Activated CD8-positive, alpha-beta memory T cell treated with anti-CD3 and anti-CD28 coated beads for 48 hours (primary cell): ENCODE measurements around the gene POLR2E.
"Not testable (repeated sequence)": the region's sequence is repeated elsewhere in the genome, so short reads cannot be mapped to it uniquely, and the experiment has no call there.

Experiments used
- DNase-seq, 3 experiments: peaks; one replicate each; pipeline ENCODE4 v3.0.0-alpha.2; 2020; ENCODE audit warnings: low read depth in 2 of 3, low spot score in 2 of 3

POLR2E gene

DNA sequence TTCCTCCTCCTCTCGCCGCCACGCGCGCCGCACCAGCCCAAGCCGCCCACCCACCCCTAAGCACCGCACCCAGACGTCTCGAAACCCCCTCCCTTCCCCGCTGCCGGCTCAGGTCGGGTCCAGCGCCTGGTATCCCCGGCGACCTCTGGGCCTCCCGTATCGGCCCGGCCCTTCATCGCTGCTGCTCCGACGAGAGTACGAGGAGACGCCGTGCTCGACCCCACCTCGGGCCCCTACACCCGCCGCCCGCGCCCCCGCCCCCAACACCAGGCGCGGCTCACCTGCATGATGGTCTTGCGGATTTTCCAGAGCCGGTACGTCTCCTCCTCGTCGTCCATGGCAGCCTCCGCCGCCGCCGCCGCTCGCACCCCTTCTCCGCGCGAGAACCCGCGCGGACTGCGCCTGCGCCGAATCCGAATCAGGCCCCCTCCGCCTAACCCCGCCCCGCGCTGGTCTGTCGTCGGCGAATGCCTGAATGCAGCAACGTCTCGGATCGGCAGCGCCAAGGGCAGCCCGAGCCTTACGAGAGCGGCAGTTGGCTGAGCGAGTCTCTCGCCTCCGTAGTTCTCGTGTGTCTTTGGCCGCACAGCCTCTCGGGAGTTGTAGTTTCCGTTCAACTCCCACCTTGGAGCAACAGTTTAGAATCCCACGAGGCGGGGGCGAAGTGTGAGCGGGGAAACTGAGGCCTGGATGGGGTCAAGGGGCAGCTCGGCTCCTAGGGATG, at the start of gene POLR2E:
Gene POLR2E (minus strand): TSS at position 398 of the 724 bp plus-strand sequence. CDS start 60 bp downstream, at position 338.
- peak; percentile 97 to 99 (median 98) for DNase-seq

DNA sequence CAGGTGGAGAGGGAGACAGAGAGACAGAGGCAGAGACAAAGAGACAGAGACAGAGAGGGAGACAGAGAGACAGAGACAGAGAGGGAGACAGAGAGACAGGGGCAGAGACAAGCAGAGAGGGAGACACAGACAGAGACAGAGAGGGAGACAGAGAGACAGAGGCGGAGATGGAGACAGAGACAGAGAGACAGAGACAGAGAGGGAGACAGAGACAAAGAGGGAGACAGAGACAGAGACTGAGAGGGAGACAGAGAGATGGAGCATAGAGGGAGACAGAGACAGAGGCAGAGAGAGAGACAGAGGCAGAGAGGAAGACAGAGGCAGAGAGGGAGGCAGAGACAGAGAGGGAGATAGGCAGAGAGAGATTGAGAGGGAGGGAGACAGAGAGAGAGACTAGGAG, 49.6 kb upstream of the POLR2E start:
- no peak for DNase-seq

DNA sequence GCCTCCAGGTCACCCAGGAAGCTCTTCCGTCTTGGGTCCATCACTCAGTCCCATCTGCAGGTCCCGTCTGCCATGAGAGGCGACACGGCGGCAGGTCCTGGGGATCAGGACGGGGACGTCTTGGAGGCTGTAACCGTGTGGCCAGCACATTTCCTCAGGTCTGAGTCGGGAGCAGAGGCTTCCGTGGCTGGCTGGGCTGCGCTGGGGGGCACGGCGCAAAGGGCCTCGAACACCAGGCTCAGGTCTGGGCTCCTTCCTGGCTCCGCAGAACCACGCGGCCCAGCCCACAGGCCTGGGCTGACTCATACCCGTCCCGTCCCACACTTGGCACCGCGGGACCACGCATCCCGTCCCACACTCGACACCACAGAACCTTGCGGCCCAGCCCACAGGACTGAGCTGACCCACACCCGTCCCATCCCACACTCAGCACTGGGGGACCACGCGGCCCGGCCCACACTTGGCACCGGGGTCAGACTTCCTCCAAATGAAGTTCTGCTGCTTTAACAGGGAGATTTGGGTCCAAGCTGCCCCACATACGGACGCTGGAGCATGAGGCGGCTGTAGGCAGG, 48.7 kb upstream of the POLR2E start:
- no peak for DNase-seq

DNA sequence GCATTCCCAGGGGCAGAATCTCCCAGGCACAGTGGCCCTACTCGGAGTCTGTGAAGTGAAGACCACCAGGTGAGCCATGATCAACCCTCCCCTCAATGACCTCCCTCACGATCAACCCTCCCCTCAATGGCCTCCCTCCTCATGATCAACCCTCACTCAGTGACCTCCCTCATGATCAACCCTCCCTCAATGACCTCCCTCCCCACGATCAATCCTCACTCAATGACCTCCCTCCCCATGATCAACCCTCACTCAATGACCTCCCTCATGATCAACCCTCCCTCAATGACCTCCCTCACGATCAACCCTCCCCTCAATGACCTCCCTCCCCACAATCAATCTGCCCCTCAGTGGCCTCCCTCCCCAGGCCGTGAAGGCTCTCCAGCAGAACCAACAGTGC, 46.8 kb upstream of the POLR2E start:
- no peak for DNase-seq

DNA sequence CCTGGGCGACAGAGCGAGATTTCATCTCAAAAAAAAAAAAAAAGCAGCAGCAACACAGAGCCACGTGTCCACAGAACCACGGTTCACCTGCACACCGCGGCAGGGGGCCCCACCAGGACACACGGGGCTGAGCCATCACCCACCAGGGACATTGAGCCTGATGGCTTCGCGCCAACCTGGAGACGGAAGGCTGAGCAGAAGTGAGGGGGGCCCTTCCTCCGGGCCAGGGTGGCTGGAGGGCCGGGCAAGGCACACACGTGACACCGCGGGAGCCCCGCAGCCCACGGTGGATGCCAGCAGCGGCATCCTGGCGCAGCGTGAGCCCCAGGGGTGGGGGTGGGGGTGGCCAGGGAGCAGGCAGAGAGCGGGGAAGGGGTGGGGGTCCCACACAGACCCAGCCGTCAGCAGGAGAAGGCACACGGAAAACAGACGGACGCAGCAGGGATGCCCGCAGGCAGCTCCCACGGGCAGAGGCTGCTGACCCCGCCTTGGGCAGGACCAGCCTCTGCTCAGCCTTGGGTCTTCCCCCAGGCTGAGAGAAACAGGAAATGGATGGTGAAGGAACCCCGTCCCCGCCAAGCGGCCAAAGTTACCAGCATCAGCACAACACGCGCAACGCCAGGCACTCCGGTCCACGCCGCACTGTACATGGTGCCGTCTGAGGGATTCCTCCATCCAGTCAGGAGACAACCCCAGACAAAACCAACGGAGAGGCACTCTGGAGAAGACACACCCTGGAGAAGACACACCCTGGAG, 45.3 kb upstream of the POLR2E start:
- DNase-seq, result no peak

DNA sequence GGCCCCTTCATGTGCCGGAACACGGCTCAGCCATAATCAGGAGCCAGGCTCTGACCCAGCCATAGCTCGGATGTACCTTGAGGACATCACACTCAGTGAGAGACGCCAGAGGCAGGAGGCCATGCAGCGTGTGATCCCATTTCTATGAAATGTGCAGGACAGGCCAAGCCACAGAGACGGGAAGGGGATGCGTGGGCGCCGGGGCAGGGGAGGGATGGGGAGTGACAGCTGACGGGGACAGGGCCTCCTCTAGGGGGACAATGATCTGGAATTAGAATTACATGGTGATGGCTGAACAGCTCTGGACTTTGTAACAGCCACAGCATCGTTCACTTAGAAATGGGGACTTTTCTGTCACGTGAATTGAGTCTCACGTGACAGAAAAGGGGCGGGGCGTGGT, 44.0 kb upstream of the POLR2E start:
- no peak for DNase-seq

DNA sequence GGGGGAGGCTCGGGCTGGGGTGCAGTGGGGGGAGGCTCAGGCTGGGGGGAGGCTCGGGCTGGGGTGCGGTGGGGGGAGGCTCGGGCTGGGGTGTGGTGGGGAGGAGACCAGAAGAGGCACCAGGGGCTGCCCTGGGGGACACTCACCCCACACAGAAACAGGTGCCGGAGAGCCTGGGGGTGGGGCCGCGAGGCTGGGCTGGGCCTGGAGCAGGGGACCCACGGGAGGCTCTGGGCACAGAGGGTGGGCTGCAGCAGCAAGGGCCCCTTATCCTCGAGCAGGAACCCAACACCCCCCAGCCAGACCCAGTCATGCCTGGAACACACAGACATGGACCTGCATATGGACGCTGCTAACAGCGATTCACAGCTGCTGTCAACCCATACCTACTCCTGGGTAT, 42.9 kb upstream of the POLR2E start:
- DNase-seq, result no peak

DNA sequence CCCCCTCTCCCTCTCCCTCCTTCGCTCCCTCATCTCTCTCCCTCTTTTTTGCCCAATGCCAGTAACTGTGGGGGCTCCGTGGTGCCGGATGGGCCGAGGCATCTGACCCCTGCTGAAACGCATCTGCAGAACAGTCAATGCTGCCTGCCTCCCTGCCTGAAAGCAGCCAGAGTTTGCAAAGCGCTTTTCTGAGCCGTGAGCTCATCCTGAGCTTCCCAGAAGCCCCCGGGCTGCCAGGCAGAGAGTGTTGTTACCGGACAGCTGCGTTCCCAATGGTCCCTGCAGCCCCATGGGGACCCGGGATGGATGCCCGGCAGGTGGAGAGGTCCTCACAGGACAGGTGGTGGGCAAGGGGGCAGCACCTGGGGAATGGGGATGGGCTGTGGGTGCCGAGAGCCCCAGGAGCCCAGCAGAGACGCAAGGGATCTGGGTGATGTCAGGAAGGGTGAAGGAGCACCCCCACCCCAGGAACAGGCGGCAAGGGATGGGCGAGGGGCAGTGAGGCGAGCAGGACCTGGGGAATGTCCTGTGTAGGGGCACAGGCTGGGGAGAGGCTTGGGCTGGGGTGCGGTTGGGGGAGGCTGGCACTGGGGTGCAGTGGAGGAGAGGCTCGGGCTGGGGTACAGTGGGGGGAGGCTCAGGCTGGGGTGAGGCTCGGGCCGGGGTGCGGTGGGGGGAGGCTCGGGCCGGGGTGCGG, 41.6 kb upstream of the POLR2E start:
- no peak for DNase-seq

DNA sequence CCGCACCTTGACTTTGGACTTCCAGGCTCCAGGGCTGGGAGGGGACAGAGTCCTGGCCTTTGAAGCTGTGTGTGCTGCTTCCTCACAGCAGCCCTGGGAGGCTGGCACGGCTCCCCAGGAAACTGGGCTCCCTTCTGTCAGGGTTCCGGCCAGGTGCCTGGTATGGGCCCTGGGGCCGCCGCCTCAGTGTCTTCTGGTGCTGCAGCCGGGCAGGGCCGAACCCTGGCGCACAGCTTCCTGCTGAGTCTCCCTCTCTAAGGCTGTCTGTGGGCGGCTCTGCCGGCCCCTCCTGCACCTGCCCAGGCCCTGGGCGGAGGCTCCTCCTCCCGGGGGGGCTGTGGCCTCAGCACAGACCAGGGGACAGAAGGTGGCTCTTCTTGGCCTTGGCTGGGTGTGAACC, 41.0 kb upstream of the POLR2E start:
- DNase-seq, result no peak

DNA sequence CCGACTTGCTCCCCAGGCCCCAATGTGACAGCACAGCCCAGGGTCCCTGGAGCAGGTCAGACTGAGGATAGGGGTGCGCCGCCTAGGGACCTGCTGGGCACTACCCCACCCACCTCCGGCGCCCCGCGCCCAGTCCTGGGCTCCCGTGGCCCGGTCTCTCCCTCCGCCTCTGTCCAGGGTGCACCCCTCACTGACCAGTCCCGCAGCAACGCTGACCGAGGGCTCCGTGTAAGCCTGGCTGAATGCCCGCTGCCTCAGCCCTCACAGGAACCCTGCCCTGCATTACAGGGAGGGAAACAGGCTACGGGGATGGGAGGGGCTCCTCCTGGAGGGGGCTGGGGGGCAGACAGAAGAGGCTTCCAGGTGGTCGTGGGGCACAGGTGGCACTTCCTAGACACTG, 40.3 kb upstream of the POLR2E start:
- DNase-seq, result no peak

DNA sequence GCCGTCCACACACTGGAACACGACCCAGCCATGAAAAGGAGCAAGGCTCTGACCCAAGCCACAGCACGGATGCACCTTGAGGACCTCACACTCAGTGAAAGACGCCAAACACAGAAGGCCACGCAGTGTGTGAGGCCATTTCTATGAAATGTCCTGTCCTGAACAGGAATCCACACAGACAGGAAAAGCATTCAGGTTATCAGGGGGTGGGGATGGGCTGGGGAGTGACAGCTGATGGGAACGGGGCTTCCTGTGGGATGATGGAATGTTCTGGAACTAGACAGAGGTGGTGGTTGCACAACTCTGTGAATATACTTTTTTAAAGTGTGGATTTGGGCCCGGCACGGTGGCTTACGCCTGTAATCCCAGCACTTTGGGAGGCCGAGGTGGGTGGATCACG, 39.3 kb upstream of the POLR2E start:
- no peak for DNase-seq

DNA sequence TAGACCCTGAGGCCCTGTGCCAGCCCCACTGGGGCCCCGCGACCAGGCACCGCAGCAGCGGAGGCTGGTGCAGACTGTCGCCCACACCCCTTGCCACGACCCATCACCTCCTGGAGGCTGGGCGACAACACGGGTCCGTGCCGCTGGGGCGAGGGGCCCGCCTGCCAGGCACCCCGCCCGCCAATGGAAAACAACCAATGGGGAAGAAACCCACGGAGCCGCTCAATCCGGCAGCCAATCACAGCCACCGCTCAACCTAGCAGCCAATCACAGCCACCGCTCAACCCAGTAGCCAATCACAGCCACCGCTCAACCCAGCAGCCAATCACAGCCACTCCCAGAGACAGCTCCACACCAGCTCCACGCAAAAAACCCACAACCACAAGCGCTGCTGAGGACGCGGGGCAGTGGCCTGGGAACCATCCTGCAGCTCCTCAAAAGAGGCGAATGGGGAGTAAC, 38.3 kb upstream of the POLR2E start:
- DNase-seq, result peak; percentile 58 to 66 (median 66)

DNA sequence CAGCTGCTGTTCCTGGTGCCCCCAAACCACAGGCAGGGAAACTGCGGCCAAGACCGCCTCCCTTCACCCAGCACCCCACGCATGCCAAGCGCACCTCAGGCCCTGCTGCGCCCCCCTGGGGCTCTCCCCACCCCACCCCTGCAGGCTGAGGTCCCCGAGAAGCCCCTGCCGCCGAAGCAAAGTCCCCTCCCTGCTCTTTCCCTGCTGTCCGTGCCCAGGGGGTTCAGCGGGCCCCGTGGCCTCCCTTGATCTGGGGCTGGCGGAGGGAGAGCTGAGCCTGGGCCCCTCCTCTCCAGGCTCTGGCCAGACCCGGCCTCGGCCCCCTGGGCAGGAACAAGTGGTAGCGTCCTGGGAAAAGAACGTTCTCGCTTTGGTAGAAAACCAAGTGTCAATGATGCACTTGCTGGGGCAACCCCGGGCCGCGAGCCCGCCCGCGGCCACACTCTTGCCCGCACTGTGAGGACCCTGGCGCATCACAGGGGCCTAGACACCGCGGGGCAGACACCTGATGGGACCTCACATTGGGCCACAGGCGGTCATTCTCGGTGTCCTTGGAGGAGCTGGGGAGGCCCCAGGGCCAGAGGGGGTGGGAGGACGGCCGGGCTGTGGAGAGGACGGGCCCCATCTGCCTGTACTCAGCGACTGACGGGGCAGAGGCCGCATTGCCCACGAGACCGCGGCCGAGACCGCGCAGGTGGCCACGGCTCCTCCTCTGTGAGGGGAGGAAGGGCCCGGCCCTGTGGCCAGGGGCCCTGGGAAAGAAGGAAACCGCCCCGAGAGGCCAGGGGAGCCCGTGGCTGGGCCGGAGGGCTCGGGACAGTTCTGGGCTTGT, 37.6 kb upstream of the POLR2E start:
- peak in 2 of 3 experiments; percentile 28 to 52 for DNase-seq

DNA sequence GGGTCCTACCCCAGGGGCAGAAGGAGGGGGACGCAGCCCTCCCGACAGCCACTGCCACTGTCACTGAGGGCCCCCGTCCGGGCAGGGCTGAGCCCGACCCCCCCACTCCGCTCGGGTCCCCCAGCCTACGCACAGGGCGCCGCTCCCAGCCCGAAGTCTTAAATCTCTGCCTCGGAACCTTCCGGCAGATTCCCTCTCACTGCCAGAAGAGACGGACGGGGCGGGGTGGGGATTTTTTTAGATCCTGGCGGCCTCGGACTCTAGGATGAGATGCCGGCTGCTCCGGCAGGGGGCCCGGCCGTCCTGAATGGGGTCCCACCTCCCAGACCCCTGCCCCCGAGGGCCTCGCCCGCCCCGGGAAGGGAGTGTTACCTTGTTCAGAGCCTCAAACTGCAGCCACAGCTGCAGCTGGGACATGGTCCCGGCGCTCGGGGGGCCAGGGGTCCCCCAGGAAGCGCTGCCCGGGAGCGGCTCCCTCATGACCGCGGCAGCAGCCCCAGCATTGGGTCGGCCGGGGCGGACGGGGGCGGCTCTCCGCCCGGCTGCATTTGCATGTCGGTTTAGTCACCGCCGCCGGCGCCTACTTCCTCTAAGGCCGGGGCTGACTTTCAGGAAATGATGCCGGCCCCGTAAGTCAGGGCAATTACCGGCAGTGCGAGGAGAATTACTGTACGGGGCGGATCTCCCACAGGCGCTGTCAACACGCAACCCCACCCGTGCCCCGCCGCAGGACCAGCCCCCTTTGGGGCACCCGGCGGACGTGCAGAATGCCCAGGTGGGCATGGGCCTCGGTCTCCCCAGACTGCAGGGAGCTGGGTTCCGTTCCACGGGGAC, 36.8 kb upstream of the POLR2E start:
- peak; percentile 64 to 77 (median 72) for DNase-seq

DNA sequence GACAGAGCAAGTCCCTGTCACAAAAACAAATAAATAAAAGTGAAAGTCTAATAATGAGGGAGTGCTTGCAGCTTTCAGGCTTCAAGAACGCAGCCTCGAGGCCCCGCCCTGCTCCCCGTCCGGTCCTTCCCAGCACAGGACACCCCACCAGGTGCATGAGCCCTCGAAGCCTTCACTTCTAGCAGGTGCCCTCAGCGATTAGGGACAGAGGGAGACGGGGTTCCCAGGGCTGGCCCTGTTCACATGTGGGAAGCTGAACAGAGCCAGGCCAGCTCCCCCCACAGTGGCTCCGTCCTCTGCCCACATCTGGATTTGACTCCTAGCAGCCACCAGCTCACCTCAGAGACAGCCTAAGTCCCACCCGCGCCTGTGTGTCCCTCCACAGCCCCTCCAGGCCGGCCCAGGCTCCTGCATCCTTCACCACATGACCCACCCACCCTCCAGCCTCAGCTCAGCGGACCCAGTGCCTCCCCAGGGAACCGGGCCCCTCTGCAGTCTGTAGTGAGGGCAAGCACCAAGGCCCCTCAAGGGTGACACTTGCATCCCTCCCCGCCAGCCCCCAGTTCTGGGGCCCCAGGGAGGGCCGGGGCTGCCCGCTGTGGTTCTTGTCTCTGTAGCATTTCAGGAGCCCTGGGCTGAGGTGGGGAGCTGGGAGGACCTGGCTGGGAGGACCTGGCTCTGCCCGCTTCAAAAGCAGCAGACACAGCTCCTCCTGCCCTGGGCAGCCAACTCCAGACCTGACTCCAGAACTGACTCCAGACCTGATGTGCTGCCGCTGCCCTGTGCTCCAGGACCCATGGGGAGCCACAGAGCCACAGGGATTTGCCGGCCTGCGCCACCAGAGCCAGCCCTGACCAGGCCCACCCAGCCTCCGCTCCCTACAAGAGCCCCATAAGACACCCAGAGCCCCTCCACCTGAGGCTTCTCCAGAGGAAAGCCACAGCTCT, 35.9 kb upstream of the POLR2E start:
- no peak for DNase-seq

DNA sequence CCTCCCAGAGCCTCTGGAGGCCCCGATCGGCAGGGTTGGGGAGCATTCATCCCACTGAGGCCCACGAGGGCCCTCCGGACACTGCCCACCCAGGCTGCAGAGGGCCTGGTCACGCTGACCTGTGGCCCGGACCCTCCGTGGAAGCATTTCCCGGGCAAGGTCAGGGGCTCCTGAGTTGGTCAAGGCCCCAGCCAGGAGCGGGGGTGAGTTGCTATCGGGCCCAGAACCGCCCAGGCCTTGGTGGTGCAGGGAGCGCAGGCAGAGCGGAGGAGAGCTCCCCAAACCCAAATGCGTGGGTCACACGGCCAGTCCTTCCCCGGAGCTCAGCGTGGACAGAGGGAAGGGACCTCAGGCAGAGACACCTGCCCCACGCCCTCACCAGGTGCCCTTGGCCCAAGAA, 34.4 kb upstream of the POLR2E start:
- DNase-seq, result no peak

DNA sequence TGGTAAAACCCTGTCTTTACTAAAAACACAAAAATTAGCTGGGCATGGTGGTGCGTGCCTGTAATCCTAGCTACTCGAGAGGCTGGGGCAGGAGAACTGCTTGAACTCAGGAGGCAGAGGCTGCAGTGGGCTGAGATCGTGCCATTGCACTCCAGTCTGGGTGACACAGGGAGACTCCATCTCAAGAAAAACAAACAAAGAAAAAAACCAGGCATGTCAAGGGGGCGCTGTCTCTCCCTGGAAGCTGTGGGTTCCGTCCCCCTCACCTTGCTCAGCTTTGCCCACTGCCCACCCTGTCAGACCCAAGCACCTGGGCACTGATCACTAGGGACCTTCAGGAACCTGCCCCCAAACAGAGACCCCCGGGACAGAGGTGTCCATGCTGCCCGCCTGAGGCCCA, 33.9 kb upstream of the POLR2E start:
- DNase-seq, result not testable (repeated sequence)

DNA sequence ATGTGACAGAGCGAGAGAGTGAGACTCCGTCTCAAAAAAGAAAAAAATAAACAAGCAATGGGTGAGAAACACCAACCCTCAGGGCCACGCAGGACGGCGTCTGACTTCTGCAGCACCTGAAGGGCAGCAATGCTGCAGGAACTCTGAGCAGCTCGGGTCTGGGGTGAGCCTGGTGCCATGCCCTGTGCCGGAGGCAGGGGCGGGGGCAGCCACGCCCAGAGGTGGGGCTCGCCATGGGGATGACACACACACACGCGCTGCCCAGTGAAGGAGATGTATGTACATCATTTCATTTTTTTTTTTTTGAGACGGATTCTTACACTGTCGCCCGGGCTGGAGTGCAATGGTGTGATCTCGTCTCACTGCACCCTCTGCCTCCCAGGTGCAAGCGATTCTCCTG, 32.9 kb upstream of the POLR2E start:
- no peak for DNase-seq
